ENCODE results near the gene LHFPL3.

- TF ChIP-seq CTCF (IDR thresholded peaks at IDR 0.05) = no peak
- TF ChIP-seq POLR2A (IDR thresholded peaks at IDR 0.05) = no peak
Measured at GRCh38 chr7:104801022-104801421, 472.6 kb downstream of the LHFPL3 start.

Measured in Peyer's patch (tissue), 4 donors.